Neuronal stem cell (in vitro differentiated cells): ENCODE results near the gene LDLRAD3.
A peak's percentile ranks its signal among the peaks of the same experiment; 100 is the strongest.

ENCODE experiments used
- DNase-seq: peaks from one replicate; pipeline ENCODE4 v3.0.0-alpha.2; 2013; ENCODE audit warnings: low spot score
- H2AFZ ChIP-seq: one replicate; pipeline ENCODE4 v1.6.1; 2013; ENCODE audit warnings: mild to moderate bottlenecking, low read length, inconsistent platforms
- H2AK5ac ChIP-seq: 2 replicates; pipeline ENCODE4 v1.6.1; 2013; ENCODE audit warnings: low read depth, mild to moderate bottlenecking, inconsistent platforms, low read length, moderate library complexity, mixed read lengths
- H2BK120ac ChIP-seq: 2 replicates; pipeline ENCODE4 v1.6.1; 2013; ENCODE audit warnings: low read depth, mild to moderate bottlenecking, inconsistent platforms, low read length, moderate library complexity, mixed read lengths
- H2BK12ac ChIP-seq: one replicate; pipeline ENCODE4 v1.6.1; 2013; ENCODE audit warnings: low read length, inconsistent platforms
- H2BK15ac ChIP-seq: 2 replicates; pipeline ENCODE4 v1.6.1; 2013; ENCODE audit warnings: mild to moderate bottlenecking, low read length, inconsistent platforms, mixed read lengths
- H2BK5ac ChIP-seq: one replicate; pipeline ENCODE4 v1.6.1; 2013; ENCODE audit warnings: inconsistent platforms, mild to moderate bottlenecking, low read length, moderate library complexity
- H3K14ac ChIP-seq: one replicate; pipeline ENCODE4 v1.6.1; 2013; ENCODE audit warnings: low read length, inconsistent platforms
- H3K18ac ChIP-seq: 2 replicates; pipeline ENCODE4 v1.6.1; 2013; ENCODE audit warnings: low read length, inconsistent platforms
- H3K23ac ChIP-seq: 2 replicates; pipeline ENCODE4 v1.6.1; 2013; ENCODE audit warnings: low read depth, mild to moderate bottlenecking, mixed read lengths, low read length, inconsistent platforms; ENCODE audit not compliant: poor library complexity
- H3K27ac ChIP-seq: replicated peaks from 3 replicates; pipeline ENCODE4 v1.5.1; 2013; ENCODE audit warnings: low read length, inconsistent platforms
- H3K27me3 ChIP-seq, 3 experiments: 2 replicates each; pipeline ENCODE4 v1.6.1; 2013; ENCODE audit warnings: low read length in 3 of 3, mild to moderate bottlenecking in 2 of 3, inconsistent platforms in 1 of 3, low read depth in 1 of 3, mixed read lengths in 1 of 3, moderate library complexity in 1 of 3; ENCODE audit not compliant: control insufficient read depth in 3 of 3, insufficient read depth in 3 of 3
- H3K36me3 ChIP-seq, 2 donors: replicated peaks in 1 of 2; 2 replicates each; pipeline ENCODE4 v1.6.1; 2013; ENCODE audit warnings: low read length in 2 of 2; ENCODE audit not compliant: control insufficient read depth in 2 of 2, insufficient read depth in 2 of 2
- H3K4ac ChIP-seq: 2 replicates; pipeline ENCODE4 v1.6.1; 2013; ENCODE audit warnings: inconsistent platforms, mild to moderate bottlenecking, low read length, moderate library complexity
- H3K4me1 ChIP-seq, 2 donors: 1 replicate in 1 of 2; 2 replicates in 1 of 2; pipeline ENCODE4 v1.6.1; 2013; ENCODE audit warnings: low read length in 2 of 2, low read depth in 1 of 2; ENCODE audit not compliant: control insufficient read depth in 2 of 2, insufficient read depth in 1 of 2
- H3K4me2 ChIP-seq: one replicate; pipeline ENCODE4 v1.6.1; 2013; ENCODE audit warnings: mild to moderate bottlenecking, low read length, inconsistent platforms; ENCODE audit not compliant: insufficient read depth, poor library complexity, severe bottlenecking
- H3K4me3 ChIP-seq, 2 donors: 2 replicates each; pipeline ENCODE4 v1.5.1; 2013; ENCODE audit warnings: low read length in 2 of 2, mild to moderate bottlenecking in 2 of 2, inconsistent platforms in 1 of 2, moderate library complexity in 1 of 2
- H3K79me1 ChIP-seq: one replicate; pipeline ENCODE4 v1.6.1; 2013; ENCODE audit warnings: low read depth, mild to moderate bottlenecking, inconsistent platforms, low read length, moderate library complexity
- H3K9ac ChIP-seq: one replicate; pipeline ENCODE4 v1.6.1; 2013; ENCODE audit warnings: mild to moderate bottlenecking, low read depth, low read length, inconsistent platforms; ENCODE audit not compliant: poor library complexity
- H3K9me3 ChIP-seq, 2 donors: replicated peaks in 1 of 2; 2 replicates each; pipeline versions ENCODE3 to v1.6.1; 2013; ENCODE audit warnings: low read length in 2 of 2, mild to moderate bottlenecking in 2 of 2, inconsistent platforms in 1 of 2, low read depth in 1 of 2, mixed read lengths in 1 of 2, moderate library complexity in 1 of 2; ENCODE audit not compliant: control insufficient read depth in 2 of 2, insufficient read depth in 1 of 2
- H4K8ac ChIP-seq: one replicate; pipeline ENCODE4 v1.6.1; 2013; ENCODE audit warnings: low read depth, mild to moderate bottlenecking, inconsistent platforms, low read length, moderate library complexity
- H4K91ac ChIP-seq: one replicate; pipeline ENCODE4 v1.6.1; 2013; ENCODE audit warnings: low read length, low read depth, mild to moderate bottlenecking, inconsistent platforms; ENCODE audit not compliant: poor library complexity
- WGBS, 2 donors: extraction: QIAGEN DNeasy Blood & Tissue Kit; methylation state at CpG; one replicate each; pipeline ENCODE4 v1.1.7; 2013; ENCODE audit warnings: missing lambda C conversion rate in 2 of 2, mixed read lengths in 1 of 2; ENCODE audit not compliant: insufficient read length in 2 of 2, insufficient replicate concordance in 1 of 2; ENCODE audit errors: extremely low coverage in 2 of 2; 5-methylcytosine and 5-hydroxymethylcytosine counted together

LDLRAD3 gene

DNA sequence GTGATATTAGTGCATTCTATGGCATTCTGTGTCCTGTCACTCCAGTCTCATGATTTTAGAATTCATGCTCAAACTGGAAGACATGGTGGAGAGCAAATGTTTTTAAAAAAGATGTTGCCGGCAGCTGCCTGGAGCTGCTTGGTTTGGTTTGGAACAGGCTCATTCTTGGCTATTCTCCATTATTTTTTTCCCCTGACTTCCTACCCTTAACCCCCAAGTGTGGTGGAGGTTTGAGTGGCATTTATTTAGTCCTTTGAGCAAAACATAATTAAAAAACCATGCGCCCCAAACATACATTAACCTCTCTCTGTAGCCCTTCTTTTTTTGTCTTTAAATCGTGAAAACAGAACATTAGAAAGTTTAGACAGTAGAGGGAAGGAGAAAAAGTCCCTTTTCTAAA is 94.7 kb downstream of the LDLRAD3 start:
- H3K4me2 ChIP-seq, result no peak overlapping the region
- no peak overlapping the region for H3K23ac ChIP-seq
- no peak overlapping the region for H2BK12ac ChIP-seq
- no peak overlapping the region for H2AFZ ChIP-seq
- no peaks in the 10 kb centered on the region for H3K27me3 ChIP-seq
- no peak overlapping the region for H2BK120ac ChIP-seq
- no peak overlapping the region for H3K14ac ChIP-seq
- no peak overlapping the region for H2BK5ac ChIP-seq
- no peak overlapping the region for H3K18ac ChIP-seq
- no peak overlapping the region for H3K4me3 ChIP-seq
- H2BK15ac ChIP-seq, result no peak overlapping the region
- no peak overlapping the region for H3K27ac ChIP-seq
- no peak overlapping the region for H3K4ac ChIP-seq
- H3K9ac ChIP-seq, result no peak overlapping the region
- no peak overlapping the region for H4K91ac ChIP-seq
- peaks cover 7% of the 10 kb centered on the region in 2 donors for H3K4me1 ChIP-seq
- peaks cover 4 to 50% of the 10 kb centered on the region in 2 donors for H3K36me3 ChIP-seq
- WGBS, 2 donors, result no CpG with 5 or more reads among the region's 3 CpGs
- DNase-seq, result no peak
- no peak overlapping the region for H4K8ac ChIP-seq
- peaks cover 5% of the 10 kb centered on the region for H3K79me1 ChIP-seq
- H2AK5ac ChIP-seq, result no peak overlapping the region
- H3K9me3 ChIP-seq, result peaks cover 2 to 12% of the 10 kb centered on the region in 2 donors

- no peak overlapping the region for H2AK5ac ChIP-seq
- no peak overlapping the region for H3K23ac ChIP-seq
- no peak for DNase-seq
- H3K79me1 ChIP-seq, result peaks cover 2% of the 10 kb centered on the region
- peaks cover 2% of the 10 kb centered on the region in 2 donors for H3K9me3 ChIP-seq
- H3K9ac ChIP-seq, result no peak overlapping the region
- WGBS, 2 donors, result no CpG with 5 or more reads among the region's 4 CpGs
- no peak overlapping the region for H4K8ac ChIP-seq
- no peak overlapping the region for H2BK120ac ChIP-seq
- no peak overlapping the region for H2BK5ac ChIP-seq
- no peak overlapping the region for H3K4me2 ChIP-seq
- no peak overlapping the region for H4K91ac ChIP-seq
- no peak overlapping the region for H3K4ac ChIP-seq
- H3K4me1 ChIP-seq, result peaks cover 7% of the 10 kb centered on the region in 2 donors
- no peak overlapping the region for H3K27ac ChIP-seq
- H2BK15ac ChIP-seq, result no peak overlapping the region
- no peak overlapping the region for H3K18ac ChIP-seq
- H3K14ac ChIP-seq, result no peak overlapping the region
- H3K27me3 ChIP-seq, result no peaks in the 10 kb centered on the region
- H3K36me3 ChIP-seq, result peaks cover 4 to 58% of the 10 kb centered on the region in 2 donors
- no peak overlapping the region for H2AFZ ChIP-seq
- no peak overlapping the region for H3K4me3 ChIP-seq
- H2BK12ac ChIP-seq, result no peak overlapping the region
Observed at GRCh38 chr11:36039471-36039870, 95.6 kb downstream of the LDLRAD3 start.

DNA sequence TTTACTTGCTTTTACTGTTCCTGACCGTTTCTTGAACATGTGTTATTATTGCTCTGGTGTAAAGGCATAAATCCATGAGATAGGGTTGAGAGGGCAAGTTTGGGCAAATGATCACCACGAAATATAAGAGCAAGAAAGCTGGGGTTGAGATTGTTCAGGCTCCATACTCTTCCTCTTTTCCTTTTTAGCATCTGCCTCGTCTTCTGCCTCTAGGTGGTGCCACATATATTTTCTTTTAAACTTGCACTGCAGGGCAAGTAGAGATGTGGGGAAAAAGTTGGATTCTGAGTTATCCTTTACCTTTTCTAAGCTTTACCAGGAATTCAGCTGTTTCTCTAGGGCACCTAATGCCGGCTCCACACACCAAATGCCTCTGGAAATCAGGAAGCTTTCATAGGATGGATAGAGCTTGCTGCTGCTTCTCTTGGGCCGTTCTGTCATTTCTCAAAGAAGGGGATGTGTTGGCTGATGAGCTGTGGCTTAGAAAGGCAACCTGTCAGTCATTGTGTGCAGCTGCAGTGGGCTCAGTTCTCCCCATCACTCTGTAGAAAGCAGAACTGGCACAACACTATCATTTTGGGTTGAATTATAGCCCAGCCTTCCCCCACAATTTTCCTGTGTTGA is 98.2 kb downstream of the LDLRAD3 start:
- Histone ChIP-seq H2BK120ac (no peak overlapping the region), H3K4ac (no peak overlapping the region), H4K8ac (no peak overlapping the region), H3K14ac (no peak overlapping the region), H2AK5ac (no peak overlapping the region), H2BK5ac (no peak overlapping the region), H3K9me3 (no peaks in the 10 kb centered on the region), H3K36me3 (peaks cover 1 to 44% of the 10 kb centered on the region in 2 donors), H3K23ac (no peak overlapping the region), H3K4me1 (peaks cover 5 to 7% of the 10 kb centered on the region in 2 donors), H3K4me2 (no peak overlapping the region), H4K91ac (no peak overlapping the region), H3K4me3 (no peak overlapping the region), H2AFZ (no peak overlapping the region), H2BK15ac (no peak overlapping the region), H3K27ac (no peak overlapping the region), H3K79me1 (no peaks in the 10 kb centered on the region), H3K18ac (no peak overlapping the region), H2BK12ac (no peak overlapping the region), H3K9ac (no peak overlapping the region), H3K27me3 (no peaks in the 10 kb centered on the region)
- no CpG with 5 or more reads among the region's 5 CpGs for WGBS, 2 donors
- no peak for DNase-seq

- H3K14ac ChIP-seq, result no peak overlapping the region
- H3K18ac ChIP-seq, result peak overlapping the region; percentile 23
- no peak overlapping the region for H3K4ac ChIP-seq
- no peaks in the 10 kb centered on the region for H3K9me3 ChIP-seq
- no peak overlapping the region for H4K8ac ChIP-seq
- no peak overlapping the region for H2BK120ac ChIP-seq
- no CpG with 5 or more reads among the region's 4 CpGs for WGBS, 2 donors
- peaks cover 16 to 25% of the 10 kb centered on the region in 2 donors for H3K4me1 ChIP-seq
- H2AFZ ChIP-seq, result no peak overlapping the region
- H3K36me3 ChIP-seq, result peaks cover 1 to 24% of the 10 kb centered on the region in 2 donors
- no peak overlapping the region for H3K9ac ChIP-seq
- H3K23ac ChIP-seq, result no peak overlapping the region
- H2BK15ac ChIP-seq, result no peak overlapping the region
- H2BK5ac ChIP-seq, result no peak overlapping the region
- no peak overlapping the region for H4K91ac ChIP-seq
- H2AK5ac ChIP-seq, result no peak overlapping the region
- H3K79me1 ChIP-seq, result no peaks in the 10 kb centered on the region
- no peak overlapping the region for H2BK12ac ChIP-seq
- H3K4me2 ChIP-seq, result no peak overlapping the region
- no peaks in the 10 kb centered on the region for H3K27me3 ChIP-seq
- no peak for DNase-seq
- H3K4me3 ChIP-seq, result no peak overlapping the region
- H3K27ac ChIP-seq, result no peak overlapping the region
Observed at GRCh38 chr11:36044636-36045035, 100.8 kb downstream of the LDLRAD3 start.
